Lung microvascular endothelial cell (primary cell): ENCODE results near the gene MRPL50. TPM values are rescaled to one million over a fixed set of nuclear protein-coding genes. Genes with fewer than 3 reads are reported as not detected.

Experiments used
- DNase-seq, 2 donors: peaks; one replicate each; pipeline versions ENCODE4 v3.0.0 to v3.0.0-alpha.2; 2010; ENCODE audit warnings: low read depth in 2 of 2
- total RNA-seq: library from RNA; depleted of rRNA; stranded (reverse); fragments of >200 nt; gene quantifications from 2 replicates; pipeline ENCODE4 v1.2.1, GENCODE V29; 2014

MRPL50 gene
- total RNA-seq, 1 donor from 2014 or later, result 13.3 TPM

DNA sequence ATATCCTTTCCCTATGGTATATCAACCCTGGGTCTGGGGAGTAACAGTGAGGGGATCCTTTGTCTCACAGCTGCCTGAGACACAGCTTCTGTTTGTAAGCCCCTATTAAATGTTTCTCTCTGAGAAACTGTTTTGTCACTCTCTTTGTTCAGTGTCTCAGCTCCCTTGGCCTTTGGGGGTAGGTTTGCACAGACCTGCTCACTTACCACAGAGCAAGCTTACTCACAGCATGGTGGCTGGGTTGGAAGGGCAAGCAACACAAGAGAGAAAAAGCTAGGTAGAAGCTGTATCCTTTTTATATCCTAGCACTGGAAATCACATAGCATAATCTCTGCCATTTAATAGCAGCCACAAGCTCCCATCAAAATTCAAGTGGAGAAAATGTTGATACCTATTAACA lies 18.1 kb downstream of the MRPL50 start:
- DNase-seq, result no peak

DNA sequence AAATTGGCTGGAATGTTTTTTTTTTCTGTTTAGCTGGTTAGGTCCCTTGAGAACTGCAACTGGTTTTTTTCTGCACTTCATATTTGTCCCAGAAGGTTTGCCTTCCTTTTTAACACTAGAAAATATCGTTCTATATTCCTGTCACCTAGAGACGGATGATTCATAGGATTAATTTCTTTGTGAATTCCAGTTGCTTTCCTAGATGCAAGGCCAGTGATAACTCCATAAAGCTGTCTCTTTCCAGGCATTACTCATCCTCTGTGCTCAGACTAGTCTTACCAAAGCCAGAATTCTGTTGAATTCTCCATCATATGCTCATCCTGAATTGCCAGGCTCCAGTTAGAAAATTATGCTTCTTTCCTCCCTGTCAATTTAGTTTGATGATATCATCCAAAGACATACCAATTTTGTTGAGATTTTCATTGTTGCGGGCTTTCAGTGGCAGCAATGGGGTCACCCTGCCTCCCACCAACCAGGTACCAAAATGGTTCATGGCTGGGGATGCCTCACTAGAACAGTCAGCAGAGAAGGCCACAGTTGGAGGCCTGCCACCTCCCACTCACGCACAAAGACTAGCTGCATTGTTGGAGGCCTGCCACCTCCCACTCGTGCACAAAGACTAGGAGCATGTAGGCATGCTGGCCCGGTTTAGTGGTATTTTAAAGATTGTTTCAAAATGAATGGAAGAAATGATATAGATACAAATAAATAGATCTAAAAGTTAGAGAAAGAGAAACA lies 22.1 kb downstream of the MRPL50 start:
- no peak for DNase-seq

DNA sequence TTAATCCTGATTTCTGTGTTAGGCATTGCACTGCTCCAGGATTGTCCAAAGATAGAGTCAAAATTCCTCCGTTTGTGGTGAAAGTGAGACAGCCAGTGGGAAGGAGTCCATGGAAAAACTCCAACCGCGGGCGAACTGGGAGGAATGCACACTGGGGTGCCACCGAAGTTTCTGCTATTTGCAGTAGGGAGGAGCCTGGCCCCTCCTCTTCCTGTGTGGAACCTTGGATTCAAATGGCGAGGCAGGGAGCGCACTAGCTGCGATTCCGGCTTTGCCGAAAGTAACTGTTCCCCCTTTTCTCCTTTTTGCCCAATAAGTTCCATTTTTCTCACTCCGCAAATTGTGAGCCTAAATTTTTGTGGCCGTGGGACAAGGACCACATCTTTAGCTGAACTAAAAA lies 22.9 kb downstream of the MRPL50 start:
- no peak for DNase-seq

DNA sequence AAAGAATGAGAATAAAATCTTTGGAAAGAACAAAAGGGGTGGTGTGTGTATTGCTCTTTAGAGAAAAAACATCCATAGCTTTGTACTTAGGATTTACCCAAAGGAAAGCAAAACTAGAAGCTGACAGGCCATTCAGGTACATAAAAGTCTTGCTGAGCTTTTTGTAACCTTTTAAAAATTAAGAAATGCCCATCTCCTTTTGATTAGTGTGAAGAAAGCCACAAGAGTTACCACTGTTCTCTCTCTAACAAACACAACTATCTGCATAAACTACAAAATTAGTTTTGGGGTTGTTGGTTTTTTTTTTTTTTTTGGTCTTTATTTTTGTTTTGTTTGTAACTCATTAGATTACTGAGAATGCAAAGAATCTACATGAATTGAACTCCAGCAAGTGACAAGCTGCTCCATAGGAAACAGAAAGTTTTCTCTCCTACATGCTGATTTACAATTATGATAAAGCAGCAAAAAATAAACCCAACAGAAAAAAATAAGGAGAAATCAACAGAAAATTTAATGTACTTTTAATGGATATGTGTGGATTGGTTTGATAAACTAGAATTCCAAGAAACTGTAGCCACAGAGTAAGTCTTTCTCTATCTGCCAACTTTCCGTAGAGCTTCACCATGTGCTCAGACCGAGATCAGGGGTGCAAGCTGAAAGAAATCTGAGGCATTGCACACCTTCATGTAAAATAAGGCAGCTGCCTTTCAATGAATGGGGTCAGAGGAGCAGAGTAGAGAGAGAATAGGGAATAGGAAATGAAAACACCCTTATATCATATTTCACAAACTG lies 25.9 kb downstream of the MRPL50 start:
- DNase-seq, result no peak

DNA sequence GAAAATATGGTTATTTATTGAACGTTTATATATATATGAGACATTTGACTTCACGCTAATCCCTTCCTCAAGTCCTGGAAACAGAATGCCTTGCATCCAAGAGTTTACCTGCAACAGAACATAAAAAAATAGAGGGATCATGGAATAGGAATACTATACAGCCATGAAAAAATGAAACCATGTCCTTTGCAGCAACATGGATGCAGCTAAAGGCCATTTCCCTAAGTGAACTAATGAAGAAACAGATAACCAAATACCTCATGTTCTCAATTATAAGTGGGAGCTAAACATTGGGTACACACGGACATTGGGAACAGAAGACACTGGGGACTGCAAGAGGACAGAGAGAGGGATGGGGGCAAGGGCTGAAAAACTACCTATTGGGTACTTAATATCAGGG lies 26.6 kb downstream of the MRPL50 start:
- no peak for DNase-seq

DNA sequence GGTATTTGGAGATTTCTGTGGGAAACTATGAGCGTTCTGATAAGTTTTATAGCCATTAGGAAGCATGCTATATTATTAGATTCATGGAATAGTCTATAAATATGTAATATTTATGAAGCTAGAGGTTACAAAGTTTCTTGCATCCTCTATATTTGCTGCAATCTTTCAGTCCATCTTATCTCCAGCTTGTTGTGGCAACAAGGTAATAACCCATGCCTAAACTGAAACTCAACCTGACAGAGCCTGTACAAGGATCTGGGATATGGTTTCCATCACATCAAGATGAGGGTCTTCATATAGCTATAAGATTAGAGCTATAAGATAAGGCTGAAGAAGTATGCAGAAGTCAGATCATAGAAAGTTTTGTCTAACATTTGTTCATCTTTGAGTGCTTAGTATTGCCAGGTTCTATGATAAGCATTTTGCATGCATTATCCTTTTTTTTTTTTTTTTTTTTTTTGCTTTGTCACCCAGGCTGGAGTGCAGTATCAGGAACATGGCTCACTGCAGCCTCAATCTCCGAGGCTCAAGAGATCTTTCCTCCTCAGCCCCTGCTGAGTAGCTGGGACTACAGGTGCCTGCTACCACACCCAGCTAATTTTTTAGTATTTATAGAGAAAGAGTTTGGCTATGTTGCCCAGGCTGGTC lies 28.4 kb downstream of the MRPL50 start:
- DNase-seq, result no peak

DNA sequence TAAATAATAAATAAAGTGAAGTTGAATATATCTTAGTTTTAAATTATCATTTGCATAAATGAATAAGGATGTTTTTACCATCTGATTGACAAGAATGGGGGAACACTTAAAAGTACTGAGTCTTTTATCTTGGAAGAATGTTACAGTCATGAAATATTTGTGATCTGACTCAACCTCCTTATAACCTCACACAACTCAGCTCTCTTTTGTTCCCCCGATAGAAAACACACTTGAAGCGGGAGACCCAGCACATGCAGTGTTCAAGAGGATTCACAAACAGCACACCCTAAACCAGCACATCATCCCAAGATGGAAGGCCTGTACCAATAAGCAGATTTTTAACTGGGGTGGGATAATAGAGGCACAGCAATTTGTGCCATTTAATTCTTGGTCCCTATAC lies 29.1 kb downstream of the MRPL50 start:
- DNase-seq, result no peak

DNA sequence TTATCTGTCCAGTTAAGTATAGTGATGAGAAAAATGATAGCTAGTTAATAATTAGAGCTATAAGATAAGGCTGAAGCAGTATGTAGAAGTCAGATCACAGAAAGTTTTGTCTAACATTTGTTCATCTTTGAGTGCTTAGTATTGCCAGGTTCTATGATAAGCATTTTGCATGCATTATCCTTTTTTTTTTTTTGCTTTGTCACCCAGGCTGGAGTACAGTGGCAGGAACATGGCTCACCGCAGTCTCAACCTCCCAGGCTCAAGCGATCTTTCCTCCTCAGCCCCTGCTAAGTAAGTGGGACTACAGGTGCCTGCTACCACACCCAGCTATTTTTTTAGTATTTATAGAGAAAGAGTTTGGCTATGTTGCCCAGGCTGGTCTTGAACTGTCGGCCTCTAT lies 31.1 kb downstream of the MRPL50 start:
- no peak for DNase-seq

DNA sequence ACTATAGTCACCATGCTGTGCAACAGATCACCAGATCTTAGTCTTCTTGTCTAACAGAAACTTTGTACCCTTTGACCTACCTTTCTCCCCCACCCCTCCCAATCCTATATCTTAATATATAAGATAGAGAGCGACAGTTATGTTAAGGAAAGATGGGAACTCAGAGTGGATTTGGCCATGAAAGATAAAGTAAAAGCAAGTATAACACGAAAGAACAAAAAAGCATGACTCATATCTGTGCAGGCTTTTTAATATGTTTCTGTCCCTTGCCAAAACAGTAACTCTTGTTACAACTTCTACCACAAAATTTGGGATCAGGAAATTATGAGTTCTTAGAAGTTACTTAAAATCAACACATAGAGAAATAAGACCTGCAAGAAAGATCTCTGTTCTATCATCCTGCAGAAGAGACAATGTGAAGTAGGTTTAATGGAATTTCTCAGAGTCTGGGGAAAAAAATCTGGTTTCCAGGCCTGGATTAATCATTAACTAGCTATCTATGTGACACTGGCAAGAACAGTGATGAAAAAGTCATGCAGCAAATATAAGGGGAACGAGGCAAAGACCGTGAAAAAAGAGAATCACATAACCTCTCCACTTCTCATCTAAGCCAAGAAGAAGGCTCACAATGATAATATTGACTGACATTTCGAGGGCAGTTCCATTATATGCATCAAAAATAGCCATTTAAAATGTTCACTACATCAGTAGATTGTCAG lies 32.2 kb downstream of the MRPL50 start:
- no peak for DNase-seq

DNA sequence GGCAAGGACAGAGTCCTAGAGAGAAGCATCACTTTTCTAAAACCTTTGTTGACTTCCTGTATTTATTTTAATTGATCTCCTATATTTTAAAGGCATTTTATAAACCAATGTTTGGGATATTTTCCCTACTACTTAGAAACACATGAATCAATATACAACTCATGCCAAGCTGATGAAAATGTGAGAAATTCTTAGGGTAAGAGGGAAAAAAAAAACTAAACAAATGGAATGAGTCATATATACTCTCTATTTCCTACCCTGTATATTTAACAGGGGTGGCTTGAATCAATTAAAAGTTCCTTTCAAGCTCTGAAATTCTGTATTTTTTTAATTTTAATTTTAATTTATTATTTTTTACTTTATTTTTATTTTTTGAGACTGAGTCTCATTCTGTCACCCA lies 33.2 kb downstream of the MRPL50 start:
- no peak for DNase-seq

DNA sequence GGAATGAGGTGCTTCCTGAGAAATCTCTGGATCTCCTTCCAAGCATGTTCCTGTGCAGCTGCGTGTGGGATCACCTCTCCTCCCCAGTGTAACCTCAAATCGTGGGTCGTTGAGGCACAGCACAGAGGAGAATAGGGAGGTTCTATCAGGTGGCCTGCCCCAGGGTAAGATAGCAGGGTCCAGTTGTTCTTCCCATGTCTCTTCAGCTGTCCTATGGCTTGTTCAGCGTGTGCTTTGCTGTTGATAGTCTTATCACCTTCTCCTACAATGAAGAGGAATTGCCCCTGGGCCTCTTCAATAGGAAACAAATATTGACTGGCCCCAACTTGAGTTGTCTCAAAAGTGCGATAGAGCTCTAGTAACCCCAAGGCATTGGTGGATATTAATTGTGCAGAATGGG lies 36.0 kb downstream of the MRPL50 start:
- DNase-seq, result no peak

DNA sequence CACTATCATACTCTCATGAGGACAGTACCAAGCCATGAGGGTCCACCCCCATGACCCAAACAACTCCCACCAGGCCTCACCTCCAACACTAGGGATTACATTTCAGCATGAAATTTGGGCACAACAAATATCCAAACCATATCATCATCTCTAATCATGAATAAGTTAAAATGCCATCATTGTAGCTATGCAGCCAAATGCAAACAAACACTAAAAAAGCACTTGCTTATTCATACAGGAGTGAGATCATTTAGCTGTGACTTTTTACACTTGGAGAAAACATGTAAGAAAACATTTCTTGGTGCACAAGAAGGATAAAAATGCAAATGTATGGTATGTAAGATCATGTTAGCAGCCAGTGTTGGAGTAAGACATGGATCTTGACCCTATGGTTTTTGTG lies 37.8 kb downstream of the MRPL50 start:
- DNase-seq, result no peak

DNA sequence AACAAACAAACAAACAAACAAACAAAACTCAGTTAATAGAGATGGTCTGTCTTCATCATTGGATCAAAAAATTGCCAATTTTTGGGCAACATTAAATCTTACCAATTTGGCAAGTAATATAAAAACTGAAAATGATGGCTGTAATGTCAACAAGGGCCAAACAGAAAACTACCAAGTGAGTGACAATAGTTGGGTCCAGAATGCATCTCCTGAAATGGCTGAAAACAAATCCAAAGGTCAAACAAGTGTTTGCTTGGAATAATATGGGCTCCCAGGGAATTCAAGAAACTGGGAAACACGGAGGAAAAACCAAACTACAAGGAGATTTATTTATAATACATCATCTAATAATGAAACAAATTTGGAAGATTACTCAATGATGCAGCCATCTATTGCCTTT lies 38.7 kb downstream of the MRPL50 start:
- no peak for DNase-seq

DNA sequence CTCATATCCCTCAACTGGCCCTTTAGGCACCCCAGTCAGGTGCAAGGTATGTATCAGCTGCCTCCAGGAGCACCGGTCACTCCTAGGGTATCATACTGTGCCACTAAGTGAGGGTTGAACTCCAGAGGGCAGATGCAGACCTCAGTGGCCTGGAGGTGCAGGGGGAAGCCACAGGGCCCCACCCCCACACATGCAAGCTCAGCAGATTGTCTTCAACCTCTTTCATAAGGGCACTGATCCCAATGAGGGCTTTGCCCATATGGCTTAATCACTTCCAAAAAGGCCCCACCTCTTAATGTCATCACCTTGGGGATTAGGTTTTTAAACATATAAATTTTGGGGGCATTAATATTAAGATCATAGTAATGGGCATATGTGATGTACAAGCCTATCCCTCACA lies 41.8 kb downstream of the MRPL50 start:
- DNase-seq, result no peak

DNA sequence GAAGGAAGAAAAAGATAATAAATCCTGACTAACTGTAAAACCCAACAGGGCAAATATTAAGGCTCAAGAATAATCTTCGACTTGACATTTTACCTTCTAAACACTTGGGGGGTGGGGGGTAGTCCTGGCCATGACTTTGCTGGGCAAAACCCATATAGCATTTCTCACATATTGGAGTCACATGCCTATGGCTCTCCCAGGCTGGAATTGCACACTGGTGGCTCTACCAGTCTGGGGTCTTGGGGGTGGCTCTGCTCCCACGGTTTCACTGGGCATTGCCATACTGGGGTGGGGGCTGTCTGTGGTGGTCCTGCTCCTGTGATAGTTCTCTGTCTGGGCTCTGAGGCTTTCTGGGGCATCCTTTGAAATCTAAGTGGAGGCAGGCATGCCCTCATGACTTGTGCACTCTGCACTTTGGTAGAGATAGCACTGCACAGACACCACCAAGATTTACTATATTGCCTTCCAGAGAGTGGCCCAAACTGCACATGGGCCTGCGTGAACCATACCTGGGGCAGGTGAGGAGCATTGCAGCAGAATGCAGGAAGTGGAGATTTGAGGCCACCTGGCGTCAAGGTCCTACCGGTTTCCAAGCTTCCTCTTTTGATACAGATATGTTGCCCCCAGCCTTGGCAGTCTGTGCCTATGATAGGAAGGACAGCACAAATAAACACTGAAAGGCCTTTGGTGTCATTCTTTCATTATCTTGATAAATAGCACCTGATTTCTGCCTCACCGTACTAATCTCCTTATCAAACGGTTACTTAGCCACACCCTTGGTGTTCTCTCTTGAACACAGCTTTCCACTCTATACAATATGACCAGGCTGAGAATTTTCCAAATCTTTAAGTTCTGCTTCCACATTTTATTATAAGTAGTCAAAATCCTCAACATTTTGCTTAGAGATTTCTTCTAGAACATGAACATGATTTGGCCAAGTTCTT lies 43.4 kb downstream of the MRPL50 start:
- DNase-seq, result no peak

DNA sequence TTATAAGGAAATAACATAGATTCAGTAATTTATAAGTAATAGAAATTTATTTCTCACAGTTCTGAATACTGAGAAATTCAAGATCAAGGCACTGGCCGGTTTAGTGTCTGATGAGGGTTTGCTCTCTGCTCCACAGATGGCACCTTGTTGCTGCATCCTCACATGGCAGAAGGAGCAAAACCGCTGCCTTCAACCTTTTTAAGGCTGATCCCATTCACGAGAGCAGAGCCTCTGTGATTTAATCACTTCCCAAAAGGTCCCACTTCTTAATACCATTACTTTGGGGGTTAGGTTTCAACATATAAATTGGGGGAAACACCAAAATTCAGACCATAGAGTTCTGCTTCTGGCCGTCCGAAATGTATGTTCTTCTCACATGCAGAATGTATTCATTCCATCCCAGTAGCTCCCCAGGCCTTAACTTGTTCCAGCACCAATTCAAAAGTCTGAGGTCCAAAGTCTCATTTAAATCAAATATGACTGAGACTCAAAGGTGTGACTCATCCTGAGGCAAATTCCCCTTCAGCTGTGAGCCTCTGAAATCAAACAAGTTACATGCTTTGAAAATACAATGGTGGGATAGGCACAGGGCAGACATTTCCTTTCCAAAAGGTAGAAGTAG lies 44.2 kb downstream of the MRPL50 start:
- DNase-seq, result no peak

DNA sequence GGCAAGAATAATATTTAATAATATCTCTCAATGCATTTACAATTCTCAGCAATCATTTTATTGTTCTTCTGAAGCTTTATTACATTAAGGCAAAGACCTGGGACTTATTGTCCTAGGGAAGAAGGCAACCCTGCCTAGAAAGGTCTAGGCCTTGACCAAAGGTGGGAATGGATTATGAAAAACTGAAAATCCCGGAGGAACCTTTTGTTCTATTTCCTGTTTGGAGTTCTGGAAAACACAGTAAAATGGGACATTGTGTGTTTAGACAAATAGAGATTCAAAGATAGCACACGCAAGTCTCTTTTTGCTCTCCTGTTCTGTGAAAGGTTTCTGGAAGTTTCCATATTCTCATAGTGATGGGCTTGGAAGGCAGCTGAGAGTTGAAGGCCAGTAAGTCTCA lies 44.7 kb downstream of the MRPL50 start:
- DNase-seq, result no peak

DNA sequence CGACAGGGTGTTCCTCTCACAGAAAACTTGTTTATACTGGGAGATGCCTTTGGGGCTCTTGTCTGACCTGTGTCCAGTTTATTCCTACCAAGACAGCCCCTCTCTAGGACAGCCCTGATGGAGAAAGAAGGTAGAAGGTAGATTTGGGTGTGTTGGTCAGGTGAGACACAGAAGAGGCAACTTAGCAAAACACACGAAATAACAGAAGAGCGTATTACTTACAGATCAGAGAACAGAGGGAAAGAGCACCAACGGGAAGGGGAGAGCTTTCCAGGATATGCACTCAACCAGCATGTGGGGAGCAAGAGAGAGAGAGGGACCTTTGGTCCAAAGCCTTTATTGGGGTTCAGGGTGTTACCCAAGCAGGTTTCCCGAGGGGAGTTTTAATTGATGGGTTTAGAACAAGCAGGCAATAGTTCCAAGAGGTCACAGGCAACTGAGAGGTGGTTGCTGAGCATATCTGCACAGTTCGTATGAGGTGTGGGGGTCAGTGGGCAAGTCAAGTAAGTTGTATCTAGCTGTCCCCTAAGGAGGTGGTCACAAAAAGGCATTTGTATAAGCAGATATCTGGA lies 45.4 kb downstream of the MRPL50 start:
- no peak for DNase-seq

DNA sequence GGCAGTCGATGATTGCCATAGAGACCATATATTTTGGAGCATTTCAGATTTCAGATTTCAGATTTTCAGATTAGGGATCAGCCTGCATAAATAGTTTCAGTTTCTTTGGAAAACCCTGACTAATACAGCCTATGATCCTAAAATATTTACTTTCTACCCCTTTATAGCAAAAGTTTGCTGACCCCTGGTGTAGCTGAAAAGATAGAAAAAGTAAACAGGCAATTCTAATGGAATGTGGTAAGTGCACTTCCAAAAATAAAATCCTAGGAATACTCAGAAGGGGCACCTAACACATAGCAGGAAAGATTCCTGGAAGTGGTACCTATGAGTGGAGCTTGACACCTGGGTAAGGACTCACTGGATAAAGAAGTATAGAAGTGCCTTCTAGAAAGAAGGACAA lies 48.1 kb downstream of the MRPL50 start:
- DNase-seq, result no peak

DNA sequence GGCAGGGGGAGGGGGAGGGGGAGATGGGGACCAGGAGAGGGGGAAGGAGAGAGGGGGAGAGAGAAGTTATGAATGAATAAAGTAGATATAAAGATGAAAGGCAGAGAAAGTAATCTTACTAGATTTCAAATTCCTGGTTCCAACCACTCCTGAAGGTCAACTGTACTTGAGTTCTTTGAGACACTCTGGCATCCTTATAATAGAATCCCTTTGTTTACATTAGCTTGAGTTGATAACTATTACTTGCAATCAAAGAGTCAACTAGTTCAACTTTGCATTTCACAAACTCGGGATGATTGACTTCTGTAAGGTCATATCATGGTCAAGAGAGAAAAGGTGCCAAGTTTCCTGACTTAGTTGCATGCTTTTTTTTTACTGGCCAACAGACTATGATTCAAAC lies 55.8 kb downstream of the MRPL50 start:
- no peak for DNase-seq
